GM21526 (cell line): ENCODE data around the gene KLHL26.

Experiments
- ATAC-seq: cut with Tn5 transposase; IDR thresholded peaks from one replicate; pipeline ENCODE4 v1.9.1; 2021; ENCODE audit warnings: moderate library complexity; ENCODE audit not compliant: unreplicated experiment, low FRiP score

The KLHL26 gene

DNA sequence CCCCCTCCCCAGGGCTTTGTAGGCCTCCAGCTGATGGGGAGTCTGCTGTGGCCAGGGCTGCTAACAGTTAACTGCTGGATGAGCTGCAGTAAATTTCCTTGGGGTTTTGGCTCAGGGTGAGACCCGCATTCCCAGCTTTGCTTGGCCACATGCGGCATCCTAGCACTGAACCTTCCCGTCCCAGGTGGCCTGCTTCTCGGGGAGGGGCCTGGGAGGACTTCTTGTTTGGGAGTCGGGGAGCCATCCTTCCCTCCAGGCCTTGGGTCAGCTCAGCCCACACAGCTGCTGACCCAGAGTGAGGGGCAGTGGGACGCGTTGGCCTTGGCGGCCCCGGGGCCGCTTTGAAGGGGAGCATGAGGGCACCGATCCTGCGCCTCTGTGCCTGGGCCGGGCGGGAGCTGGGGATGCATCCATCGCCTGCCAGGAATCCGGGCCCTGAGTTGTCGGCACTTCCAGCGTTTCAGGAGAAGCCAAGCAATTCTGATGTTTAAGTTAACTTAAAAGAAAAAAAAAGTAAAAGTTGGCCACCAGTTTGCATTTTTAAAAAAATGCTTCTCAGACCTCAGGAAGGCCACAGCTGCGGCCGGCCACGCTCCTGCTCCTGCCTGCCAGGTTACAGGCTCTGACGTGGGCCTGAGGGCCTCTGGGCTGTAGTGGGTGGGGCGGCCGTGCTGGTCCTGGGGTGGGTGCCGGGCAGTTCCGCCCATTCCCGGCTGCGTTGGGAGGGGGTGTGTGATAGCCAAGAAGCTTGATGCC lies 74.3 kb downstream of the KLHL26 start:
- no peak for ATAC-seq

DNA sequence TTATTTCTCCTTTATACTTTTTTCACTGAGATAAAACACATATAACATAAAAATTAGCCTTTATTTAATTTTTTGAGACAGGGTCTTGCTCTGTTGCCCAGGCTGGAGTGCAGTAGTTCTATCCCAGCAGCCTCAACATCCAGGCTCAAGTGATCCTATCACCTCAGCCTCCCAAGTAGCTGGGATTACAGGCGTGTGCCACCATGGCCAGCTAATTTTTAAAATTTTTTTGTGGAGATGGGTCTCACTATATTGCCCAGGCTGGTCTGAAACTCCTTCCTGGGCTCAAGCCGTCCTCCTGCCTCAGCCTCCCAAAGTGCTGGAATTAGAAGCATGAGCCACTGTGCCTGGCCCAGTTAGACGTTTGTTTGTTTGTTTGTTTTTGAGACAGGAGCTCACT lies 75.1 kb downstream of the KLHL26 start:
- ATAC-seq = no peak

DNA sequence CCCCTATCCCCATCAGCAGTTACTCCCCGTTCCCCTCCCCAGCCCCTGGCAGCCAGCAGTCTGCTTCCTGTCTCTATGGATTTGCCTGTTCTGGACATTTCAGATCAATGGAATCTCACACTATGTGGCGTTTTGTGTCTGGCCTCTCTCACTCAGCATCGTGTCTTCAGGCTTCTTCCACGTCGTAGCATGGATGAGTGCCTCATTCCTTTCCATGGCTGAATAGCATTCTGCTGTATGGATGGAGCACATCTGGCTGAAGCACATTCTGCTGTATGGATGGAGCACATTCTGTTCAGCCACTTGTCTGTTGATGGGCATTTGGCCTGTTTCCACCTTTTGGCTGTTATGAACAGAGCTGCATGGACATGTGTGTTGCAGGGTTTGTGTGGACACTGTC lies 76.2 kb downstream of the KLHL26 start:
- no peak for ATAC-seq

DNA sequence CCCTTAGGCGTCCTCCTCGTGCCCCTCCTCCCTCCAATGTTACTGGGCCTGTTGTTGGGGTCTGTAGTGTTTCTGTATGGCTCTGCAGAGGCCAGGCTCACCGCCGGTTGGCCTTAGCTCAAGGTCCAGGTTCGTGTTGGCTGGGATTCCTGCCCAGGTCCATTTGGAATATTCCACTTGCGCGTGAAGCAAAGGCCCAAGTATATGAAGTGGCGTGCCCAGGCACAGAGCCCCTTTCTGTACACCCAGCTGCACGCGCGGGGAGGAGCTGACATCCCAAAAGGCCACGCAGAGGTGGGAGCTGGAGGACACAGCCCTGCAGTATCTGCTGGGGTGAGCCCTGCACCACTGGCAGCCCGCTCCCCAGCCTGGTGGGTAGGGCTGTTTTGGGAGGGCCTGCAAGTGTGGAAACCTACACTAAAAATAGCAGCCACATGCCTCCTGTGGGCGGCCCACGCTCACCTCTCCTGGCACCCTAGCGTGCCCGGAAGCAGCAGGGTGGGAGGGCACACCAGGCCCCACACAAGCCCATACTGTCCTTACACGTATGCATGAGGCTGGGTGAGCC lies 76.8 kb downstream of the KLHL26 start:
- ATAC-seq = no peak

DNA sequence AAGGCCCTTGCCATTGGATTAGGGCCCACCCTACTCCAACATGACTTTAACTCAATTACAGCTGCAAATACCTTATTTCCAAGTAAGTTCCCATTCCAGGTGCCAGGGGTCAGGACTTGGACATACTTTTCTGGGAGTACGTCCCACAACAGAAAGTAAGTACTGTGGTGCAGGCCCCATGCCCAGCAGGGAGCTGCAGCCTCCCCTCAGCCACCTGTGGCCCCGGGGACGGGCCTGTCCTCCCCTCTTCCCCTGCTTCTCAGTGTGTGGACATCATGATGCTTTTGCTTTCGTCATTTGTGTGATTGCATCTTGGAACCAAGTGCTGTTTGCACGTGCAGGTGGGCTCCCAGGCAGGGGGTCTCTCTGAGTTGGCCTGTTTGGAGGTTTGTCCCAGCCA lies 78.6 kb downstream of the KLHL26 start:
- ATAC-seq = no peak

DNA sequence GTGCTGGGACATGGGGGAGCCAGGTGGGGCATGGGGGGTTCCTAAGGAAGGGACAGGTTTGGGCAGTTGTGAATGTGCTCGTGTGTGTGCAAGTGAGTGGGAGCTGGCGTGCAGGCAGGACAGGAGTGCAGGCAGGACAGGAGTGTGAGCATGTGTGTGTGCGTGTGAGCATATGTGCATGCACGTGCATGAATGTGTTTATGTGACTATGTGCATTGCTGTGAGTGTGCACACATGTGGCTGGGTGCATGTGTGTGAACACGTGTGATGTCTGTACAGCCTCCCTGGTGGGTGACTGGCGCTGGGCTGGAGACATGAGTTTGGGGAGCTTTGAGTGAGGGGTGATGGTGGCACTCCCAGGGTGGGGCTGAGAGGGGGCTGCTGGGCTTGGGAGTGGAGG lies 80.0 kb downstream of the KLHL26 start:
- ATAC-seq = no peak

DNA sequence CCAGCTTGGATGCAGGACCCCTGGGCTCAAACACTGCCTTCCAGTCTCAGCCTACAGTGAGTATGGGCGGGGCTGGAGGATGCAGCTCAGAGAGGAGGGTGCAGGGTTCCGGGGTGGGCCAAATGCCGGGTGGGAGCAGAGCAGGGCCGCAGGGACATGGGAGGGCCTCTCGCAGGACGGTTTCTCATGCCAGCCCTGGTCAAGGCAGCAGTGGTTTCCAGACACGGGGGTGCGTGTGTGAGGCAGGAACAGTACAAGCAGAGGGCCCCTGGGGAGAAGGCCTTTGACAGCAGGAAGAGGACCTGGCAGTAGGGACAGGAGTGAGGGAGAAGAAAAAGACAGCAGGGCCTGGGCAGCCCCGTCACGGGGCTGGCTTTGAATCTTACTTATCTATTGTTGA lies 80.8 kb downstream of the KLHL26 start:
- ATAC-seq = no peak

DNA sequence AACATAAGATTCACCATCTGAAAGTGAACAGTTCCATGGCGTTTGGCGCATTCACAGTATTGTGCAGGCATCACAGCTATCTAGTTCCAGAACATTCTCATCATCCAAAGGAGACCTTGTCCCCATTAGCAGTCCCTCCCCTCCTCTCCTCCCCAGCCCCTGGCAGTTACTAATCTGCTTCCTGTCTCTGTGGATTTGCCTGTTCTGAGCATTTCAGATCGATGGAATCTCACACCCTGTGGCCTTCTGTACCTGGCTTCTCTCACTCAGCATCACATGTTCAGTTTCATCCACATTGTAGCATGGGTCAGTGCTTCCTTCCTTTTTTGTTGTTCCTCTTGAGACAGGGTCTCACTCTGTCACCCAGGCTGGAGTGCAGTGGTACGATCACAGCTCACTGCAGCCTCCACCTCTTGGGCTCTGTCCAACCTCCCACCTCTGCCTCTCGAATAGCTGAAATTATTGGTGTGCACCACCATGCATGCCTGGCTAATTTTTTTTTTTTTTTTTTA lies 81.2 kb downstream of the KLHL26 start:
- no peak for ATAC-seq

DNA sequence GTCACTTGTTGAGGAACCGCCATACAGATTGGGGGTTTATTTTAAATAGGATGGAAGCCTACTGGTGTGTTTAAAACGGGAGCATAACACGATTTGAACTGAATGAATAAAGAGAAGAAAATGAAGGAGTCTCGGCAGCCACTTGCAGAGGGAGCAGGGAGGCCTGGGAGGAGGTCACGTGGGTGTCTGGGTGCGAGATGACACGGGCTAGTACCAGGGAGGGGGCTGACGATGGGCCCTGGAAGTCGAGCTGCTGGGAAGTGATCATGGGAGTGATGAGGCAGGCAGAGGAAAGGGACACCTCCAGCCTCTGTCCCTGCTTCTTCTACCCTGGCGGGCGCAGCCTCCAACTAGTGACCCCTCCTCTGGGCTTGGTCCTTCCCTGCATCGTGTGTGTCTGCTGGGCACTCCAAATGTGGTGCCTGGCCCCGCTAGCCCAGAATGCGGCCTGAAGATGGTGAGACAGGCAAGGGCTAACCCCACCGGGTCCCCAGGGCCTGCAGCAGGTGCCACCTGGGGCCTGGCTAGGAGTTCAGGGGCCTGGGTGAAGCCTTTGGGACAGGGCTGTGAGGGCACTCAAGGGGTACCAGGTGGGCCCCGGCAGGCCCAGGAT lies 82.1 kb downstream of the KLHL26 start:
- no peak for ATAC-seq

DNA sequence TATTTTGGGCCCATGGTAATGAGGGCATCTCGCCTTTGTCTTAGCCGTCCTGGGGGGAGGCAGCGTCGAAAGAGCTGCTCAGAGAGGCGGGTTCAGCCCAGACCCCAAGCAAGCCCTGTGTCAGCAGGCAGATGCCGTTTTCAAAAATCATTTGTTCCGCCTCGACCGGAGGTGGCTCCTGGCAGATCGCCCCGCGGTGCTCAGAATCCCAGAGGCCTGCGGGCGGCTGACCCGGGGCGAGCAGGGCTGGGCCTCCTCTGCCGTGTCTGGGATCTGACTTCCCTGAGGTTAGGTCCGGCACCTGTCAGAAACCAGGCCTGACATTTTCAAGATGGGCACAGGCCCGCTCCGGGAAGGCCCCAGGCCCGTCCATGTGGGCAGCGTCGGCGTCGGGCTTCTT lies 82.7 kb downstream of the KLHL26 start:
- ATAC-seq = no peak
